Raji (cell line): ENCODE data around the gene FDXACB1.

Experiments
- POLR2A ChIP-seq: IDR thresholded peaks from 2 replicates; pipeline ENCODE4 v1.6.1; 2011; ENCODE audit warnings: low read depth, low read length, control low read depth; ENCODE audit not compliant: insufficient read depth

The FDXACB1 gene

DNA sequence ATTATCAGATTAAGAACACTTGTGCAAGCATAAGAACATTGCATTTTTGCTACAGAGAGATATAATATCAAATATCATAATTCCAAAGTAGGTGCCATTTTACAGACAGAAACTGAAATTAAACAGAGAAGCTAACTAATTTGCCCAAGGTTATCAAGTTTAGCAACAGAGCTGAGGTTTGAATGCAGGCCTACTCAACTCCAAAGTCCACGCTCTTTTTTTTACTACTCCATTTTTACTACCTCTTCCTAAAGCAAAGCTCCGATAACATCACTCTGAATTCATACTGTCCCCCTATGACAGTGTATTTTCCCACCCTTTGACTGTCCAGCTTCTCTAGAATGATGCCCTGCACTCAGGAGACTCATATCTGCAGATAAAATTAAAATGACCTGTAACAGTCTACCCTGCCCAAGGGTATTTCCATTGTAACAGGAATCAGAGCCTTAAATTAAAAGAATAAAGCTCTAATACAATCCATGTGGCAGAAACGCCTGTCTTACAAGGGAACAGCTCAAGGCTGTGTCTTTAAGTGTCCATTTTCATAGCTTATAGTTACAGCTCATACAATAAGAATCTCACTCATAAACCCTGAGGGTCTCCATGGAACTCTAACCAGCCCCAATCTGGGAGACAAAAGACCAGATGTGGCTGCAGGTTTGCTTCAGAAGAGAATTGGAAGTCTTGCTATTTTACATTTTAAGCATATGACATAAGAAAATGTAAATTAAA lies 44.4 kb downstream of the FDXACB1 start:
- no peak for TF ChIP-seq POLR2A

GRCh38 chr11:111833524-111833923 lies 45.4 kb downstream of the FDXACB1 start:
- TF ChIP-seq POLR2A: no peak

GRCh38 chr11:111829185-111829968 lies 49.6 kb downstream of the FDXACB1 start:
- no peak for TF ChIP-seq POLR2A

- TF ChIP-seq POLR2A: no peak
These were observed 52.5 kb downstream of the FDXACB1 start for GRCh38 chr11:111826322-111826950.
